Stimulated activated CD8-positive, alpha-beta memory T cell treated with anti-CD3 and anti-CD28 coated beads, Interleukin-2, amount 100 ng/mL, for 1 hour (primary cell): Measurements from ENCODE around the gene SPINK8.
"Not testable (repeated sequence)": the region's sequence is repeated elsewhere in the genome, so short reads cannot be mapped to it uniquely, and the experiment has no call there.

Experiments
- DNase-seq, 2 donors: peaks; one replicate each; pipeline ENCODE4 v3.0.0-alpha.2; 2020; ENCODE audit warnings: low read depth in 2 of 2

The SPINK8 gene

GRCh38 chr3:48331706-48332435, 1.6 kb downstream of the SPINK8 start:
- not testable (repeated sequence) for DNase-seq

DNA sequence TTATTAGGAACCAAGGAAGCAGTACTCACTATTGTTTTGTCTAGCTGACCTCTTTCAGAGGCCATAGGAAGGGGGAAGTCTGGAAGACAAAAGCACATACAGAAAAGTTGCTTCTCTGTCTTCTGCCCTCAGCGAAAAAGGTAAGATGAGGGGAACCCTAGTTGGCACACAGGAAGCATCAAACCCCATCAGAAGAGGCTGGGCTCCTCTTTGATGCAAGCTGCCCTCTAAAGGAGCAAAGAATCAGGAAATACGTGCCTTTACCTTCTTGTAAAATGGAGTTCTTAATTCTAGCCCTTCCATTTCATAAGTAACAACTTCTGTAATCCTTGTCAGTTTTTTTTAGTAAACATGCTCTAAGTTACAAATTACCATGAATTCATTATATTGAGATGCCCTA, 12.5 kb downstream of the SPINK8 start:
- no peak for DNase-seq

DNA sequence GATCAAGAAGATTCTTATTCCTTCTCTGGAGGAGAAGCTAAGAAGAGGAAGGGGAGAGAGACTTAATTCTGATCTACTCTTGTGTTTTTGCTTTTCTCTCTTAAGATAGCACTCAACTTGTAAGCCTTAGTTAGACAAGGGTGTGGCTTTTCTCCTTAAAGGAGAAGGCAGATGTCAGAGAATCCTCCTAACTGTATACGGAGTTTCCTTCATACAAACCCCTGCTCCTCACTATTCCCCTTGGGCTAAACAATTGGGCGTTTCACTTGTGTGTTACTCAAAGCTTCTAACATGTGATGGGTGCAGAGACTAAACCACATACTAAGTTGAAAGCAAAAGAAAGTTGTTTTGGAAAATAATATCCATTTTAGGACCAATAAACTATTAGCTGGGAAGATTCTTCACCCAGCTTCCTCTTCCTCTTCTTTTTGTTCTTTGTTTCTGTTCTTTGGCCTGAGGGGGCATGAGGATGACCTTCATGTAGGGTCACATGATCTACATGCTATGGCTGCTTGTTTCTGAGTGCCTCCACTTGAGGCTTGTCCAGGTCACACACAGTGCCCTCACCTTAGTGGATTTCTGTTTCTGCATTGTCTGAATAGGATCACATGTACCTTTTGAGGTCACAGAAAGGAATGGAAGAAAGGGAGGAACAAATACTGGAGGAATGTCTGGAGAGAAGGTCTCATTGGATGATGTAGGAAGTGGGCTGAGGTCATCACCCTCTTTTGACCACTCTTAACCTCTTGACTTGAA, 14.6 kb downstream of the SPINK8 start:
- DNase-seq = no peak

- DNase-seq = no peak
Measured at GRCh38 chr3:48314542-48314941, 18.9 kb downstream of the SPINK8 start.

GRCh38 chr3:48306860-48307530, 26.5 kb downstream of the SPINK8 start:
- DNase-seq = no peak

DNA sequence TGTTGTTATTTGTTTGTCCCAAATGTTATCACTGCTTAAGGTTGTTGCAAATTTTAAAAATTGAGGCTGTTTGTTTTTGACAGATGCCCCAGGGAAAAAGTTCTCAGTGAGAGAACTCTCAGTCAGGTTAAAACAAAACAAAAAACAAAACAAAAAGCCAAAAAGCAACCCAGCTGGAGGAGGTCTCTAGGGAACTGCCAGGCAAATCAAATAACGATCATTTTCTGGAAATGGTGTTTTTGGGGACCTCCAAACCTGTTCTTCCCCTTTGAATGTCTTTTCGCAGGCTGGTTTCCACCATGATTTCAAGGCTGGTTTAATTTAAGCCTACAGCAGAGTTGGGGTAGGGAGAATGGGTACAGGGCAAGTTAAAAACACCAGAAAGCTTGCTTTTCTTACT, 27.2 kb downstream of the SPINK8 start:
- DNase-seq = no peak

DNA sequence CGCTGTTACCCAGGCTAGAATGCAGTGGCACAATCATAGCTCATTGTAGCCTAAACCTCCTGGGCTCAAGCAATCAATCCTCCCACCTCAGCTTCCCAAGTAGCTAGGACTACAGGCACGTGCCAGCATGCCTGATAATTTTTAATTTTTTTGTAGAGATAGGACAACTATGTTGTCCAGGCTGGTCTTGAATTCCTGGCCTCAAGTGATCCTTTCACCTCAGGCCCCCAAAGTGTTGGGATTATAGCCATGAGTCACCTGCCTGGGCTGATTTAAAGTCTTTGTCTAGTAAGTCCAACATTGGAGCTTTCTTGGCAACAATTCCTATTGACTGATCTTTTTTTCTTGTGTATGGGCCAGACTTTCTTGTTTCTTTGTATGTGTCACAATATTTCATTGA, 28.1 kb downstream of the SPINK8 start:
- DNase-seq = no peak

- DNase-seq = no peak
Measured at GRCh38 chr3:48303021-48303420, 30.4 kb downstream of the SPINK8 start.

DNA sequence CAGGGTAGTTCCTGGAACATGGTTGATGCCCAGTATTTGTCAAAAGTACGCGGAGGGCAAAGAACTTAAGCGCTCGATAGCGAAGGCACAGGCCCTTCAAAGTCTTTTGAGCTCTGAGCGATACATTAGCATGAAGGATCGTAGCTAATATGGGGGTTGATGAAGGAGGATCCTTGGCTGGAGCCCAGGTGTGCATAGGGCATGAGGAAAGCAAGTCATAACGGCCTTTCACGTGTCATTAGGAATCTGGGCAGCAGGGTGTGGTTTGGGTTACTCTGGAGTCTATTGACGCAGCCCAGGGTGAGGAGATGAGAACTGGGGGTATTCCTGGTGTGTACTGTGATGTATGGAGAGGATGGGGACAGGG, 31.7 kb downstream of the SPINK8 start:
- no peak for DNase-seq

DNA sequence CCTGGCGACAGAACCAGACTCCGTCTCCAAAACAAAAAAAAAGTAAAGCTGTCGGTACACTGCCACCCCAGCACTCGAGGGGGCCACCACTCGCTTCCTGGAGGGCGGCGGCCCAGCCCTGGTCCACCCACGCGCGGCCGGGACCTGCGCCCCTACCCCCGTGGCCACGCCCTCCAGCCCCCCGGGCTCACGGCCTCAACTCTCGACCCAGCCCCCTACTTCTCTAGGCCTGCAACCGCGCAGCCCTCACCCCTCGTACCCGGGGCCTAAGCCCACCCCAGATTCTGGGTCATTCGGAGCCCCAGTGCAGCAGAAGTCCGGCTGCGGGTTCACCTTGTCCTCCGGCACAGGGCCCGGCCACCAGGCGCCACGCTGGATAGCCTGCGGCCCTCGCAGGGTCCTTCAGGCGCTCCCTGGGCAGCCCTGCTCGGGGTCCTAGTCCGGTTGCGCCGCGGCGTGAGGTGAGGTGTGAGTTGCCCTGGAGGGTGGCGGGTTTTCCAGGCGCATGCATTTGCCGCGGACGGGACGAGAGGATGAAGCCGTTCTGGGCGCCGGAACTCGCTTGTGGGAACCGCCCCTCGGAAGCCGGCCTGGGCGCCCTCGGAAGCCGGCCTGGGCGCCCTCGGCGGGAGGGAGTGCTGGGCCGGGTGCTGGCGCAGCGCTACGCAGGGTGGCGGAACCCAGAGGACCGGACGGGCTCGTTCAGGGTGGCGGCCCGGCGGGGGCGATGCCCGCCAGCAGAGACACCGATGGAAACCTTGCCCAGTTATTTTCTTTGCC, 32.3 kb downstream of the SPINK8 start, which contains the start of gene NME6:
Gene NME6 (minus strand): TSS at position 348 of the 780 bp plus-strand sequence.
- DNase-seq = peak; percentile 82 to 86

DNA sequence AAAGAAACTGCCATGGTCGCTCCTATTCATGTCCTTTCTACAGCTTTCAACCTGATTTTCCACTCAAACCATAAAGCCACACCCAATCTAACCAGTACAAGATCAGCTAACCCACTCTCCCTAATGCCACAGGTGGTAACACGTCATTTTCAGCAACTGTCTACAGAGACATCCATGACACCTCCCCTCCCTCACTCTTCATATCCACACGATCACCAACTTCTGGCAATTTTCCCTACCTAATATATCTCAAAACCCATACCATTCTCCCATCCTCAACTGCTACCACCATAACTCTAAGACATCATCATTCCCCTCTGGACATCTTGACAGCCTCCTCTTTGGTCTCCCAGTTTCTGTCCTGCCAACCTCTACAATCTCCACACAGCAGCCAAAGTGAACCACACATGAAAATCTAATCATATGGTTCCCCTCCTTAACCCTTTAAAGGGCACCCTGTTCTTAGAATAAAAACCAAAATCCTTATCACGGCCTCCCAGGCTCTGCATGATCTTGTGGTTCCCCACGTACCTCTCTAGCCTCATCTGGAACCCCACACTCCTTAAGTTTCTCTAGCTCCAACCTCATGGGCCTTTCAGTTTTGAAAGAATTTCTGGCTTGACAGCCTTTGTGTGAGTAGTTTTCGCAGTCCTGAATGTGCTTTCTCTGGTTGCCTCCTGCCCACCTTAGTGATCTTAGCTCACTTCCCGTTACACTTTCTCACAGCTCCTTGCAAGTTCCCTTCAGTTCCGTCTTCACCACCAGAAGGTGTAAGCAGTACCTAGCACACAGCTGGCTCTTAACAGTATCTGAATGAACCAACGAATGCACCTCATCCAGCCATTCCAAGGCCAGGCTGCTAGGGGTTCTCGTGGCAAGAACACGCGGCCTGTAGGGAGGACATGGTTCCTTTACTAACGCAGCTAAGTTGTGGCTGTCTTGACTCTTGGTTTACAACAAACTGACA, 33.4 kb downstream of the SPINK8 start:
- no peak for DNase-seq

DNA sequence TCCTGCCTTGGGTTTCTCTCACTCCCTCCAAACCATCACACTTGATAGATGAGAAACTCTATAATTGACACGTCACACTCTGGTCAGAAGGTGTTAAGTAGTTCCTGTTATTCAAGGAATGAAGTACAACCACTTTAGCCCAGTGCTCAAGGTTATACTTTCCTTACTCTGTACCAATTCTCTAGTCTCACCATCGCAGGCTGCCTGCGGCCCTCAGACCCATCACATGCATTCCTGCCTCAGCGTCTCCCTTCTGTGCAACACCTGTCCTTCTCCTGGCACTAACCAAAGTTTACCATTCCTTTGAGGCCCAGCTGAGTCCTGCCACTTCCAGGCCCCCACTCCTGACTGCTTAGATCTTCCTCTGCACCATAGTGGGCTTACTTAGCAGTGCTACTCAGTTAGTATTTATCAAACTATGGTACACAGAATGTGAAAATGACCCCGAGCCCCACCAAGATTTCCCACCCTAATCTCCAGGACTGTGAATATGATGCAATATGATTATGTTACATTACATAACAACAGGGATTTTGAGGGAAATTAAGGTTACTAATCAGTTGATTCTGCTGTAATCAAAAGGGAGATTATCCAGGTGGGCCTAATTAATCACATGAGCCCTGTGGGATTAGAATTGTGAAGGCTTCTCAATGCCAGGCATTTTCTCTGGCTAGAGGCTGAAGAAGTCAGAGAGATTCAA, 36.2 kb downstream of the SPINK8 start:
- no peak for DNase-seq

DNA sequence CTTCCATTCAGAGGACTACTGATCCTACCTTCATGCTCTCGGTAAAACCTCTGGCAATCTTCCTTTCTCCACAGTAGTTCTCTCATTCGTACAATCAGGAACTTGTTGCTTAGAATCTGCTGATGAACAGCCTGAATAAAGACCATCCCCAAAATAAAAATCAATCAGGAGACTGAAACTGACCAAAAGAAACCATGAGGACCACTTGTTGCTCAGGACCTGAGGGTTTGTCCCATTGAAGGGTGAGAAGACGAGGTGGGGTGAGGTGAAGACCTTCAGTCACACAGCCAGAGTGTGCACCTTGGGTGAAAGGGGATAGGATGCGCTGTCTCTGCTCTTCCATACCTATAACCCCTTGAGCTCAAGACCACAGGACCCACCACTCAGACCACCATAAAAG, 36.8 kb downstream of the SPINK8 start:
- no peak for DNase-seq

DNA sequence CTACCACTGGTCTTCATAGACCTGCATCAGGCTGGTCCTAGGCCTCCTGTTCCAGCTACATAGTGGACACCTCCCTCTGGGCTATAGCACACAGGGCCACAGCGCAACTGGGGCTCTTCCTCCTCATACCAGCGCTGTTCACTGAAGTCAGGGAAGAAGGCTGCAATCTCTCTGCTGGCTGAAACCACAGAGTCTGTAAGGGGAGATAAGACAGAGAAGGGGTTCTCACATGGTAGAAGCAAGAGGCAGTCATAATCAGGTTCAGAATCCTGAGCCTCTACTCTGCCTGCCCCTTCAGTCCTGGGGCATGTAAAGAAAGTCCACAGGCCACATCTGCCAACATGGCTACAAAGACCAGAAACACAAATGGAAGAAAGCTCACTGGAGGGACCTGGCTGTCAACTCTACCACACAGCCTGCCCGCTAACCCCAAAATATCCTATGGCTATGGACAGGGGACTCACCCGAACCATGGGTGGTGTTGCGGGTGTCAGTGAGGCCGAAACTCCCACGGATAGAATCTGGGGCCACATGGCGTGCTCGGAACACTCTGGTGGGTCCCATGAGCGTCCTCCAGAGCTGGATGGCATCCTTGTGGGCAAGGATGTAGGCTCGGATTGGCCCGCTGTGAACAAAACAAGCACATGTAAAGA, 38.7 kb downstream of the SPINK8 start:
- no peak for DNase-seq

- DNase-seq = no peak
Measured at GRCh38 chr3:48289659-48290058, 43.8 kb downstream of the SPINK8 start.

DNA sequence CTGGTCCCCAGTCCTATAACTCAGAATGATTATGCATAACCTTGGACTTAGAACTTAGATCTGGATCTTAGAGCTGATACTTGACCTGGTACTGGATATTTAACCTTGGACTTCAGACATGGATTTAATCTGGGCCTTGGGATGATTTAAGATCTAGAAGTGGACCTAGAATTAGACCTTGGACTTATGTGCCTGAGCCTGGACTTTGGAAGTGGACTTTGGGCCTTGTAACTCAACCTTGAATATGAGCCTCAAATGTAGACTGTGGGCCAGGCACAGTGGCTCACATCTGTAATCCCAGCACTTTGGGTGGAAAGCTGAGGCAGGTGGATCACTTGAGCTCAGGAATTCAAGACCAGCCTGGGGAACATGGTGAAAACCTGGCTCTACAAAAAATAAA, 46.4 kb downstream of the SPINK8 start:
- no peak for DNase-seq

DNA sequence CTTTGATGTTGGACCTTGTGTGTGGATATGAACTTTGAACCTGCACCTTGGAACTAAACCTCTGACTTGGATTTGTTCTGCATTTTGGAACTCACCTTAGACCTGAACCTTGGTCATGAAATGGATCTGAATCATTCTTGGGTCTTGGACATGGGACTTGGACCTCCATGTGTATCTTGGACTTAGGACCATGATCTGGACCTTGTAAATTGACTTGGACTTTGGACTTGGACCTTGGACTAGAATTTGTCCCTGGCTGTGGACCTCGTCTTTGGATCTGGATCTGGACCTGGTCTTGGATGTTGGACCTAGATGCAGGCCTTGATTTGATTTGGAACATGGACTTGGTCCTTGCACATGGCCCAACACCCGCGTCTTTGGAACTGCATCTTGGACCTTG, 47.2 kb downstream of the SPINK8 start:
- DNase-seq = no peak

DNA sequence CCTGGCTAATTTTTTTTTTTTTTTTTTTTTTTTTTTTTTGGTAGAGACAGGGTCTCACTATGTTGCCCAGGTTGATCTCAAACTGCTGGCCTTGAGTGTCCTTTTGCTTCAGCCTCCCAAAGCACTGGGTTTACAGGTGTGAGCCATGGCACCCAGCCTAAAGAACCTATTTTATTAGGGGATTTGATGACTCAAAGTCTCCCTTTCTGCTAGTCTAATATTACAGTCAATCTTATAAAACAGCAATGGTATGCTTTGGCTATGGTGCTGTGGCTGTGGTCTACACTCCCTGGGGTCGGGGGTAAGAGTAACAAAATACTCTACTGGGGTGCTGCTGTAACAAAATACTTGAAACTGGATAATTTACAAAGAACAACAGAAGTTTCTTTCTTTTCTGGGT, 47.8 kb downstream of the SPINK8 start:
- DNase-seq = no peak

GRCh38 chr3:48285132-48285531, 48.3 kb downstream of the SPINK8 start:
- DNase-seq = no peak

GRCh38 chr3:48280881-48281280, 52.6 kb downstream of the SPINK8 start:
- DNase-seq = no peak
